Effector memory CD4-positive, alpha-beta T cell (primary cell): Measurements from ENCODE around the gene QRSL1.

ENCODE experiments used
- DNase-seq, 3 donors: peaks; one replicate each; pipeline ENCODE4 v3.0.0-alpha.2; 2020
- H3K27ac ChIP-seq: 2 replicates; pipeline ENCODE4 v1.7.0; 2013; ENCODE audit warnings: mild to moderate bottlenecking, low read length, moderate library complexity; ENCODE audit not compliant: insufficient read depth, poor library complexity, severe bottlenecking
- H3K27me3 ChIP-seq: replicated peaks from 2 replicates; pipeline ENCODE4 v1.7.0; 2013; ENCODE audit warnings: mild to moderate bottlenecking, low read length; ENCODE audit not compliant: insufficient read depth, control insufficient read depth, poor library complexity, severe bottlenecking
- H3K36me3 ChIP-seq: 2 replicates; pipeline ENCODE4 v1.7.0; 2013; ENCODE audit warnings: mild to moderate bottlenecking, low read length, moderate library complexity; ENCODE audit not compliant: control insufficient read depth, insufficient read depth
- H3K4me1 ChIP-seq: 2 replicates; pipeline ENCODE4 v1.7.0; 2013; ENCODE audit warnings: low read length, mild to moderate bottlenecking; ENCODE audit not compliant: control insufficient read depth, insufficient read depth, poor library complexity, severe bottlenecking
- H3K4me3 ChIP-seq: 2 replicates; pipeline ENCODE4 v1.7.0; 2013; ENCODE audit warnings: low read length, low read depth, mild to moderate bottlenecking; ENCODE audit not compliant: insufficient read depth, poor library complexity, severe bottlenecking
- H3K9me3 ChIP-seq: 2 replicates; pipeline ENCODE4 v1.7.0; 2013; ENCODE audit warnings: mild to moderate bottlenecking, low read length, moderate library complexity; ENCODE audit not compliant: control insufficient read depth

The QRSL1 gene

DNA sequence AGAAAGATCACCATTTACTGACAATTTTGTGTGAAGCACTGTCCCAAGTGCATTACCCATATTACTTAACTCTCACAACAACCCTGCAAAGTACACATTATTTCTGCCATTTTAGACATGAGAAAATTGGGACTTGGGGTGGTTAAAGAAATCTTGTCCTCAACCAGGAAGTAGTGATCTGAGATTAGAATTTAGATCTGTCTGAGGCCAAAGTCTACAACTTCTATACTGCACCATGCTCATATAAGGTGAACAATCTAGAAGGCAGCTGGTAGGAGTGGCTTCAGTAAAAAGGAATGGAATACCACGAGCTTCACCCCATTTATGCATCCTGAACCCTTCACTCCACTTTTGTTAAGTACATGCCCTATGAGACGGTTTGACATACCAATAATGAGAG, 87.6 kb downstream of the QRSL1 start:
- Histone ChIP-seq H3K27me3 (no peaks in the 10 kb centered on the region), H3K27ac (no peak overlapping the region), H3K9me3 (no peaks in the 10 kb centered on the region), H3K4me1 (no peaks in the 10 kb centered on the region), H3K36me3 (no peaks in the 10 kb centered on the region), H3K4me3 (no peak overlapping the region)
- no peak for DNase-seq
